Measurements from ENCODE around the gene PSORS1C2. TPM values are rescaled to one million over a fixed set of nuclear protein-coding genes. Genes with fewer than 3 reads are reported as not detected.

PSORS1C2 gene
- total and polyA plus RNA-seq, 2 experiments from 2014 or later: not detected

GRCh38 chr6:31131595-31131994, 7.3 kb downstream of the PSORS1C2 start:
- H3F3A ChIP-seq (ENCODE audit: insufficient read depth): peaks cover 2% of the 10 kb centered on the region; the same call in 1 of the 2 replicates
- WGBS, 2 experiments (ENCODE audit: low coverage in 1 of 2, low lambda C conversion rate in 2 of 2, missing lambda C conversion rate in 2 of 2): 65 to 76% methylated on average over 3 of the region's 3 CpGs
- H3K4me2 ChIP-seq (ENCODE audit: unreplicated experiment): no peak overlapping the region
- no peaks in the 10 kb centered on the region for H4K20me1 ChIP-seq (ENCODE audit: insufficient read depth)
- no peaks in the 10 kb centered on the region for H3K79me2 ChIP-seq (ENCODE audit: insufficient read depth)
- no peaks in the 10 kb centered on the region for H3K27me3 ChIP-seq (replicated peaks; ENCODE audit: insufficient read depth)
- no peak for DNase-seq
- peaks cover 5% of the 10 kb centered on the region for H3K4me1 ChIP-seq (ENCODE audit: insufficient read depth)
- H3K9ac ChIP-seq: no peak overlapping the region
- H2AFZ ChIP-seq: no peak overlapping the region
- no peak for TF ChIP-seq EZH2 (IDR thresholded peaks at IDR 0.05; ENCODE audit: insufficient read depth, poor library complexity, severe bottlenecking)
- TF ChIP-seq EZH2phosphoT487 (IDR thresholded peaks at IDR 0.05; ENCODE audit: insufficient read depth, low read depth): no peak
- no peaks in the 10 kb centered on the region for H3K9me2 ChIP-seq (ENCODE audit: insufficient read depth)
- H3K27ac ChIP-seq: no peak overlapping the region
- H3K9me3 ChIP-seq (ENCODE audit: low read depth): no peaks in the 10 kb centered on the region
- H3K4me3 ChIP-seq: no peak overlapping the region
- in situ Hi-C loops (cut with MboI): no loop called here
- no peaks in the 10 kb centered on the region for H3K36me3 ChIP-seq (ENCODE audit: low read depth)

GRCh38 chr6:31130751-31131150, 8.1 kb downstream of the PSORS1C2 start:
- H3K27ac ChIP-seq: no peak overlapping the region
- no peaks in the 10 kb centered on the region for H3K79me2 ChIP-seq (ENCODE audit: insufficient read depth)
- peaks cover 8% of the 10 kb centered on the region for H3F3A ChIP-seq (ENCODE audit: insufficient read depth)
- no peaks in the 10 kb centered on the region for H3K27me3 ChIP-seq (replicated peaks; ENCODE audit: insufficient read depth)
- WGBS, 2 experiments (ENCODE audit: low coverage in 1 of 2, low lambda C conversion rate in 2 of 2, missing lambda C conversion rate in 2 of 2): 91 to 94% methylated on average over 3 of the region's 3 CpGs
- no peak overlapping the region for H3K9ac ChIP-seq
- H3K9me2 ChIP-seq (ENCODE audit: insufficient read depth): no peaks in the 10 kb centered on the region
- H4K20me1 ChIP-seq (ENCODE audit: insufficient read depth): no peaks in the 10 kb centered on the region
- in situ Hi-C loops (cut with MboI): no loop called here
- peaks cover 11% of the 10 kb centered on the region for H3K4me1 ChIP-seq (ENCODE audit: insufficient read depth)
- H3K4me2 ChIP-seq (ENCODE audit: unreplicated experiment): no peak overlapping the region
- H3K4me3 ChIP-seq: no peak overlapping the region
- H2AFZ ChIP-seq: no peak overlapping the region
- TF ChIP-seq EZH2phosphoT487 (IDR thresholded peaks at IDR 0.05; ENCODE audit: insufficient read depth, low read depth) (no peak), EZH2 (IDR thresholded peaks at IDR 0.05; ENCODE audit: insufficient read depth, poor library complexity, severe bottlenecking) (no peak)
- no peak for DNase-seq
- H3K36me3 ChIP-seq (ENCODE audit: low read depth): no peaks in the 10 kb centered on the region
- H3K9me3 ChIP-seq (ENCODE audit: low read depth): no peaks in the 10 kb centered on the region

- DNase-seq: no peak
- H3K36me3 ChIP-seq (ENCODE audit: low read depth): no peaks in the 10 kb centered on the region
- in situ Hi-C loops (cut with MboI): no loop called here
- peaks cover 16% of the 10 kb centered on the region for H3F3A ChIP-seq (ENCODE audit: insufficient read depth)
- no peak overlapping the region for H3K9ac ChIP-seq
- no peaks in the 10 kb centered on the region for H3K27me3 ChIP-seq (replicated peaks; ENCODE audit: insufficient read depth)
- peaks cover 28% of the 10 kb centered on the region for H3K4me1 ChIP-seq (ENCODE audit: insufficient read depth)
- H3K79me2 ChIP-seq (ENCODE audit: insufficient read depth): no peaks in the 10 kb centered on the region
- no peak for TF ChIP-seq EZH2phosphoT487 (IDR thresholded peaks at IDR 0.05; ENCODE audit: insufficient read depth, low read depth)
- TF ChIP-seq EZH2 (IDR thresholded peaks at IDR 0.05; ENCODE audit: insufficient read depth, poor library complexity, severe bottlenecking): no peak
- H3K9me3 ChIP-seq (ENCODE audit: low read depth): no peaks in the 10 kb centered on the region
- no peaks in the 10 kb centered on the region for H3K9me2 ChIP-seq (ENCODE audit: insufficient read depth)
- H2AFZ ChIP-seq: no peak overlapping the region
- H3K4me2 ChIP-seq (ENCODE audit: unreplicated experiment): no peak overlapping the region
- 80 to 81% methylated on average over 4 of the region's 4 CpGs for WGBS, 2 experiments (ENCODE audit: low coverage in 1 of 2, low lambda C conversion rate in 2 of 2, missing lambda C conversion rate in 2 of 2)
- no peak overlapping the region for H3K4me3 ChIP-seq
- H3K27ac ChIP-seq: no peak overlapping the region
- no peaks in the 10 kb centered on the region for H4K20me1 ChIP-seq (ENCODE audit: insufficient read depth)
Measured at GRCh38 chr6:31129130-31129529, 9.7 kb downstream of the PSORS1C2 start.

DNA sequence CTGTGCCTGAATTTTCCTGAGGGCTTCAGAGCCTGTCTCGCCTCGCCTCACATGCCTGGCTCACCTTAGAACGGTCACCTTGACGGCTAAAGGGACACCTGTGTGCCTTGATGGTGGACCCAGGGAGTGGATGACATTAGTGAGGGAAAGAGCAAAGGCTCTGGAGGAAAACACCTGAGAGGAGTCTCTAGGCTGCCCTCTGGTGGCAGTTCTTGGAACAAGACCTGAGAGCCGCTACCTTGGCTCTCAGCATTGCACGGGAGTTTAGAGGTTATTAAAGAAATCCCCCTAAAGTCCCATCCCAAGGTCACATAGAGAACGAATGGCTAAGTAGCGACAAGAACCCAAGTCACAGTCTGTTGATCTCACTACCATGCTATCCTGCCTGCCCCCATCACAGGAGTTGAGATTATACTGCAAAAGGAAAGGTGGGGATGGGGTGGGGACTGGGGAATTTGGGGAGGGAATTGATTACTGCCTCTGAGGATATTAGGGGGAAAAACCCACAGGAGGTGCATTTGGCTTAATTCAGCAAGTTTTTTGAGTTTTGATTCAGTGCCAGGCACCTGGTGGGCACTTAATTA, 10.7 kb downstream of the PSORS1C2 start:
- TF ChIP-seq EZH2 (IDR thresholded peaks at IDR 0.05; ENCODE audit: insufficient read depth, poor library complexity, severe bottlenecking) (no peak), EZH2phosphoT487 (IDR thresholded peaks at IDR 0.05; ENCODE audit: insufficient read depth, low read depth) (no peak)
- H3K27ac ChIP-seq: no peak overlapping the region
- peak; percentile 57 for DNase-seq
- peaks cover 16% of the 10 kb centered on the region for H3F3A ChIP-seq (ENCODE audit: insufficient read depth)
- H3K4me3 ChIP-seq: no peak overlapping the region
- no peaks in the 10 kb centered on the region for H3K79me2 ChIP-seq (ENCODE audit: insufficient read depth)
- WGBS, 2 experiments (ENCODE audit: low coverage in 1 of 2, low lambda C conversion rate in 2 of 2, missing lambda C conversion rate in 2 of 2): 12 to 18% methylated on average over 8 of the region's 8 CpGs
- no peaks in the 10 kb centered on the region for H3K27me3 ChIP-seq (replicated peaks; ENCODE audit: insufficient read depth)
- H3K4me1 ChIP-seq (ENCODE audit: insufficient read depth): peaks cover 30% of the 10 kb centered on the region
- H2AFZ ChIP-seq: no peak overlapping the region
- no peak overlapping the region for H3K9ac ChIP-seq
- in situ Hi-C loops (cut with MboI): no loop called here
- no peak overlapping the region for H3K4me2 ChIP-seq (ENCODE audit: unreplicated experiment)
- H3K9me2 ChIP-seq (ENCODE audit: insufficient read depth): no peaks in the 10 kb centered on the region
- no peaks in the 10 kb centered on the region for H3K9me3 ChIP-seq (ENCODE audit: low read depth)
- H4K20me1 ChIP-seq (ENCODE audit: insufficient read depth): no peaks in the 10 kb centered on the region
- no peaks in the 10 kb centered on the region for H3K36me3 ChIP-seq (ENCODE audit: low read depth)

Measured in GM23248 (cell line).